NCI-H2171 treated with DMSO at 0.1 percent for 48 hours (cell line): Measurements from ENCODE around the gene HIGD2A.
A peak's percentile ranks its signal among the peaks of the same experiment; 100 is the strongest.

ENCODE experiments used
- DNase-seq: peaks from one replicate; lab custom pipeline; 2025; lab: John Stamatoyannopoulos, UW

HIGD2A gene

DNA sequence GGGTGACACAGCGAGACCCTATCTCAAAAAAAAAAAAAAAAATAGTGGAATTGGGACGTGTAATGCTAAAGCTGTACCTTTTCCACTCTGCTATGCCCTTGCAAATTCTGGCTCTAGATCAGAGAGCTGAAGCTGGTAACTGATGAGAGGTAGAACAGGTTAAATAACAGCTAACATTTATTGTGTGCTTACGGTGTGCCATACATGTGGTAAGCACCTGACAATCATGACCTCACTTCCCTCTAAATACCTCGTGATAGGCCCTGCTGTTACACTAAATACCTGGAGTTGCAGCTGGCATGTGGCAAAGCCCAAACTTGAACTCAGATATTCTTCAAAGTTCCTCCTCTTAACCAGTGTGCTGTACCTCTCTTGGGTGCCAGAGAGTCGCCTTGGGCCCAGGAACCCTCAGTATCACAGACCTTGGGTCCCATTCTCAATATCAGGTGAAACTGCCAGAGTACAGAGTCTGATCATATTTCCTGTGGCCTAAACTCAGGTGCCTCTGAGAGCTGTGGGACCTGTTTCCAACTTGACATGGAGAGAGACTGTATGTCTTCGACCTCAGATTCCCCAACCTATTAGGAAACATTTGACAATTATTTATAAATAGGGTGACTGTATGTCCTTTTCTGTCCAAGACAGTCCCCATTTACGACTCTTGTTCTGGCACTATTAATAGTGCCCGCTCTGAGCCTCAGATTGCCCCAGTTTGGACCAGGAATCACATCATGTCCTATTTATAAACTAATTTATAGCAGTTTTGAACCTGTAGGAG, 18.4 kb upstream of the HIGD2A start:
- DNase-seq: no peak

DNA sequence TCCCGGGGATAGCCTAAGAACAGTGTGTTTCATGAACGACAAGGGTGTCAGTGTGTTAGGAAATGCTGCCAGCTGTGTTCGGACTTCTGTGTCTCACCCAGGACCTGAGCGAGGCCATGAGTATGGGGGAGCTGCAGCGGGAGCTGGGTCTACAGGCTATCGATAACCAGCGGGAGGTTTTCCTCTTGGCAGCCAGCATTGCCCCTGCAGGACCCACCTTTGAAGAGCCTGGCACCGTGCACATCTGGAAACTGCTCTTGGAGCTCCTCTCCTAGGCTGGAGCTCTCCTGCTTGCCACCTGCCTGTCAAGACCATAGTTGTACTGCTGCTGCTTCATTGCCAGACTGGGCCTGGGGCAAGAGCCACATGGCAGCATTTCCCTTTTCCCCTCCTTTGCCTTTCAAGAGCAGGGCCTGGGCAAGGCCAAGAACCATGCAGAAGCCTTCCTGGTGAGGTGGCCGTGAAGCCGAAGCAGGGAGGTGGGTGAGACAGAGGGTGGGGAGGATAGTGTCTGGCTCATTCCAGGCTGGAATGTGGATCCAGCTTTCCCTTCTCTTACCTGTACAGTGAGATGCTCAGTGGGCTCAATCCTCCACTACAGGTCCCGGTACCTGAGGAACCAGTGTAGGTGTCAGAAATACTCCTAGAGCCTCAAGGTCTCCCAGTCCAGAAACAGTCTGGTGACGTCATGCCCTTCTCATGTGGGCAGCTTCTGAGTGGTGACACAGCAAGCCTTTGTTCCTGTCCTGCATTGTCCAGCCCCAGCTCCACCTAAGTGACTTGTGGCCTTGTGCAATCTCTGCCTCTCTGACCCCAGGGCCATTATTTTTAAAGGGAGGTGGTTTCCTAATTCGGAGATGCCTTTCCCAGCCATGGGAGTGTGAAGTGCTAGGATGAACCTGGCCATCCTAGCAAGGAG, 16.7 kb upstream of the HIGD2A start:
- no peak for DNase-seq

DNA sequence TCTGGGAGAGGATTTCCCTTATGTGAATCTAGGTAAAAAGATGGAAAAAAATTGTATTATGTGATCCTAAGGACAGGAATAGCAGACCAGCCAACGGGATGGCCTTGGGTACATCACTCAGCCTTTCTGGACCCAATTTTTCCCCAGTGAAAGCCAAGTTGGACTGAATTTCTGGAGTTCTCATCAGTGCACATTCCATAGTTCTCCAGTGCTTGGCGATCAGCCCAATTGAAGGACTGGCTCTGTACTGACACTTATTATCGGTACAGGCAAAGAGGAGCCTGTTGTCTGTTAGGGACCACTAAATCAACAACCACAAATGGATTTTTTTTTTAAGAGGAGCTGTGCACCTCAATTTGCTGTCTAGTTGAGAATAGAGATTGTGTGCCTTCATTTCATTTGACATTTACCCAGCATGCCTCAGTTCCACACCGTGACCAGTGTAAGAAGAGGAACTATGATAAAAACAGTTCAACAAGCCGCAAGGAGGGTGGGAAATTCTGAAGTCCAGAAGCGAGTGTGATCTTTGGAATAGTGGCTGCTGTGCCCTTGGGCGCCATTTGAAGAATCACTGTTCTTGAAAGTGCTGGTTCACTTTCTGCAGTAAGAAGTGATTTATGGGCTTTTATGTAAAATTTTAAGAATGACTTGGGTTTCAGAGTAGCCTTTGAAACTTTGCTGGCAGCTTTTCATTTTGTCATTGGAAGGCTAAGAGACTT, 15.3 kb upstream of the HIGD2A start:
- no peak for DNase-seq

DNA sequence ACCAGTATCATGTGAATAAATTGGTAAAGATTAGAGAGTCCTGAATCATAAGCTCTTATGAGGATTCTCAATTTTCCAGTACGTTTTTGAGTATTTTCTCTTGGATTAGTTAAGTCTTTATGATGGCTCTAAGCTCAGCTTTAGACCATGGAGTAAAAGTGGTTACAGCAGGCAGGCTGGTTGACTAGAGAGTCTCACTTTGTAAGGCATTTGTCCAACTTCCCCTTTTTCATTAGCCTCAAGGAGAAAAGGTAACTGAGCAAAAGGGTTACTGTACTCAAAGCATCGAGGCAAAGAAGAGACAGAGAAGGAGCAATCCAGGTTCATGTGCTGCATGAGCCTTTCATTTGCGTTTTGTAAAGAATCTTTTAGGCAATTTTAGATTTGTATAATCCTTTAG, 8.7 kb upstream of the HIGD2A start:
- DNase-seq: no peak

DNA sequence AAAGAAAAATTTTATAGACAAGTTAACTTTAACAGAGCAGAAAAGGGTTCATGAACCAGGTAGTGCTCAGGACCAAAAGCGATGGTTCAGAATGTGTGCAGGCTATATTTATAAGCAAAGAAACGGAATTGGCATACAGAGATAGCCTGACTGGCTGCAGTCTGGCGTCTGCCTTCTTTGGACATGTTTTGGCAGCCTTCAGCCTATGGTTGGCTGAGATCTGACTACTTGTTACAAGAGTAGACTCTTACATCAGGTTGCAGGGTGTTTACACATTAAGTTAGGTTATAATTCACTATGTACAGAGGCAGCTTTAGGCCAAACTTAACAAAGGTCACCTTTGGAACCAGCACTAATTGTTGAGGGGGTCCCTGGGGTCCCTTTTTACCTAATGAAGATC, 7.1 kb upstream of the HIGD2A start:
- DNase-seq: no peak

DNA sequence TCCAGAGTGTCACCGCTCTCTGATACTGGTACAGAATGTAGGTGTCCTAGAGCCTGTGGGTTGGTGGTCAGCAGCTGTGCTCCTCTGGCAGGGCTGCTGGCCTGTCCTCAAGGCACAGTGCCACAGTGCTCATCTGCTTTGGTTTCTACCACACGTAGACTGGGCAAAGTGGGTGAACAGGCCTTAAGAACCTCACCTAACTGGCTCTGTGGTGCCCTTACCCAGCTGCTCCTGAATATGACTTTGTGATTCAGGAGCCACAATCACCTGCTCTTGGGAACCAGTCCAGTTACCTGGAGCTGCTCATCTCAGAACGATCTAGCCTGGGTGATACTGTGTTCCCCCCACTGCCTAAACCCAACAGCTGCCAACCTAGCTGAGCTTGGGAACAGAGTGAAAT, 6.6 kb upstream of the HIGD2A start:
- DNase-seq: no peak

DNA sequence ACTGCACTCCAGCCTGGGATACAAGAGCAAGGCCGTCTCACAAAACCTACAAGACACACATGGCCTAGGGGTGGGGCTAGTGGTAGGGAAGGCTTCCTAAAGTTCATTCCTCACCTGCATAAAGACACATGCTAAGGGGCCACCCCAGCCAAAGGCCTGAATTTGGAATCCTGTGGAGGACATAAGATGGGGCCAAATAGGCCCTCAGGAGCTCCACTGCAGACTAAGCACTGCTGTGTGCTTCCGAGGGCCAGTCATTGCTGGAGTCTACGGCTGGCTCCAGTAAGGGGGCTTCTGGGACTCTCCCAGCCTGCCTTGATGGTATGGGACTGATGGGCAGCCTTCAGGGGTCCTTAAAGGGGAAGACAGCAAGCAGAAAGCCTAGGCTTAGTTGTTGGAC, 5.8 kb upstream of the HIGD2A start:
- no peak for DNase-seq

DNA sequence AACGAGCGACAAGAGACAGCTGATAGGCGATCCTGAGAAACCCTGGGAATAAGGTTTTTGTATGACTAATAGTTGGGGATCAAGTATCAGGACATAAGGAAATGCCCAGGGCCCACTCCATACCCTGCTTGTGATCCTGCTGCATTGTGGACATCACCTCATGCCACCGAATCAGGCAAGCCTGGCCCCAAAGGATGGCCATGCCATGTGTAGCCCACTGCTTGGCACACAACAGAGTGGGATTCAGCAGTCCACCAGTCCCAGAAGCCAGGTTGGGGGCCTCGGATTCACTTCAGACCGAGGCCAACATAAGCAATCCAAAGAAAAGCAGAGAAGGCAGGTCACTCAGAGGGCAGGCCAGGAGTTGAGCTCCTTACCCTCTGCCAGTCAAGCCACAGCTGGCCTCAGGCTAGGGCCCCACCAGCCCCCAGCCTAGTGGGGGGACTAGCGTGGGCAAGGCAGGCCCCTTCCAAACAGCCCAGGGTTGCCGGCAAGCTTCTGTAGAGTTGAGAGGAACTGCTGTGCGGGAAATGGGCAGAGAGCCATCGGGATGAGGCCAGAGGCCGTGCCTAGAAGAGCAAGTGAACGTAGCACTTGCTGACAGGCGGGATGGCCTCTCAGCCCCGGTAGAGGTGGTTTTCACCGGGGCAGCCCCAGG, 5.2 kb upstream of the HIGD2A start:
- no peak for DNase-seq

DNA sequence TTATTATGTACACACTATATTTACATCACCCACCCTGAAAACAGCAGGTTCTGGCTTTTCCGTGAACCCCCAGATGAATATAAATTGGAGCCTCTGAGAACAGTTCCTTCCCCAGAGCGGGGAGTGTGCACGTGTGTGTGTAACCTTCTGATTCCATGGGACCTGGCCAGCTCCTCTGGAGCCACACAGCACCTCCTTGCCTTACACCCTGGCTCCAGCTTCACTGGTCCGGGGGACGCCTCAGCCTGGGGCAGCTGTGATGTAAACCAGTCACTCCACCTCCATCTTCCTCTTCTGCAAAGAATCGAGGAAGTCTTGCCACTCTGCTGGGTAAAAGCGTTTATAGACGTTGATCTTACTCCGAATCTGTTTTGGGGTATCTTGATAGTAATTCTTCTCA, 4.6 kb upstream of the HIGD2A start:
- DNase-seq: no peak

DNA sequence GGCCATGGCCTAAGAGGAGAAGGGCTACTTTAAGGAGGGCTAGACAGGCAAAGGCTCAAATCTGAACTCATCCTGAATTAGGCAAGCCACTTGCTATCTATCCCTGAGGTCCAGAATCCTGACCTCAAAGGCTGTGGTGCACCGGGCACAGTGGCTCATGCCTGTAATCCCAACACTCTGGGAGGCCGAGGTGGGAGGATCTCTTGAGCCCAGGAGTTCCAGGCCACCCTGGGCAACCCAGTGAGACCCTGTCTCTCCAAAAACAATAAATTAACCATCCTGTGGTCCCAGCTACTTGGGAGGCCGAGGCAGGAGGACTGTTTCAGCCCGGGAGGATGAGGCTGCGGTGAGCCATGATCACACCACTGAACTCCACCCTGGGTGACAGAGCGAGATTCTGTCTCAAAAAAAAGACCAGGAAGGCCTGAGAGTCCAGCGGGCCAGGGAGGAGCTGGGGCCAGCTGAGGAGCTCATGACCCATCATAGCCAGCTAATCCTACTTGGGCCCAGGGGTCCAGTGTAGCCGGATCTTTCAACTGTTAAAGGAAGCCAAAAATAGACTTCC, 4.1 kb upstream of the HIGD2A start:
- no peak for DNase-seq

DNA sequence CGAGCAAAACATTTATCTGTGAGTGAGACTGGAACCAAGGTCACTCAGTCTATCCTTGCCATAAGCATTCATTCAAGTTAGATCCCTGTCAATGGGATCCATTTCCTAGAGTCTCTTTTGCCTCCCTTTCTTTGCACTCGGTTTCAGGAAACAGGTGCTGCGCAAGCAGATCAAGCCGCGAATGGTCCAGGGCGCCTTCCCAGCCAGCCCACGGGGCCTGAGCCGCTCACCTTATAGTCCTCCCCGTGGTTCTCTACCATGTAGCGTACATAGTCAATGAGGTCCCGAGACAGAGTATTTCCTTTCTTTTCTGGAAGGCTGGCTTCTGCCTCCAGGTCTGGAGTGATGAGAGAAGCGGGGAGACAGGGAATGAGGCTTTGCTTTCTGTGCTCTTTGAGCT, 3.6 kb upstream of the HIGD2A start:
- no peak for DNase-seq

DNA sequence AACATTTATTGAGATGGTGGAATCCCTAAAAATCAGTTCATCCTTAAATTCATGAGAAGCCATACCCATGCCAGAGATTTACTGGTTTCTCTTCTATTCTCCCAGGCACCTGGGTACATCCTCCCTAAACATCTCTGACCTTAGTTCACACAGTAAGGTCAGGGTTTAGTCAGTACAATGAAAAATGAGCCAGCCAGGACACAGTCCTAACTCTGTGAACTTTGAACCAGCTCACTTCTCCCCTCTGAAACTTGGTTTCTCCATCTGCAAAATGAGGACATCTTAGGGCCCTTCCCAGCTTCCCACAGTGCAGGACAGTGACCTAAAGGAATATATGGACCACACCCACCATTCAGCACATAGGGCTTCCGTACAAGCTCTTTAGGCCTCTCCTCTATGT, 2.1 kb upstream of the HIGD2A start:
- DNase-seq: no peak

DNA sequence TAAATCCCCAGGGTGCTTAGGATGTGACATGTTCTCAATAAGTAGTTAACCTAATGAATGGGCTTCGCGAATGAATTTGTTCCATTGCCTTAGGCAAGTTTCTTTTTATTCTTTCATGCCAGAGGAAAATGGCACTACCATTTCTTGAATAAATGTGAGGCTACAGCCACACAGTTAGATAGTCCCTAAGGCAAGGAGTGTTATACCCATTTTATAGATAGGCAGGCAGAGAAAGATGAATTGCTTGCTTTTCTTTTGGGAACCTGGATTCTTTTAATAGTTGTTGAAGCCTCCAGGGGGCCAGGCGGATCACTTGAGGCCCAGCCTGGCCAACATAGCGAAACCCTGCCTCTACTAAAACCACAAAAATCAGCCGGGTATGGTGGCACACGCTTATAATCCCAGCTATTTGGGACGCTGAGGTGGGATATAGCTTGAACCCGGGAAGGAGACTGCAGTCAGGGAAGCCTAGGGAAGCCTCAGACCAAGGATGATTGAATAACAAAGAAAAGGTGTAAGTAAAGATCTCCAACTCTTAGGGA, 1.1 kb upstream of the HIGD2A start:
- DNase-seq: no peak

DNA sequence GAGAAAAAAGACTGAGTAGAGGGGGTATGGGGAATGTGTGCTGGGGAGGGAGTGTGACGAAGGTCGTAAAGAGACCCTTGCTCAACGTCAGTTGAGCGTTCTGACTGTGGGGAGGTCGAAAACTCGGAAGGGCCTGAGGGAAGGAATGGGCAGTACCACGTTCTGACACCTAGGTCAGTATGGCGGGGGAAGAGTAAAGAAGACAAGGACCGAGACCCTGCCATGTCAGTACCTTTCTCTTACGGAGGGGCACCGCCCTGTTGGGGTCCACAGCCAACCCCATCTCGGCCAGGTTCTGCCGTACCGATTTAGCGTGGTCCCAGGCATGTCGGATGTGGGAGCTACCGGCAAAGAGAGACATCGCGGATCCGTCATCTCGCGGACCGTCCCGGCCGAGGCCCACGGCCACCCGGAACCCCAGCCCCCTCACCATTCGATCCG, 528 bp upstream of the HIGD2A start:
- peak; percentile 4 for DNase-seq

DNA sequence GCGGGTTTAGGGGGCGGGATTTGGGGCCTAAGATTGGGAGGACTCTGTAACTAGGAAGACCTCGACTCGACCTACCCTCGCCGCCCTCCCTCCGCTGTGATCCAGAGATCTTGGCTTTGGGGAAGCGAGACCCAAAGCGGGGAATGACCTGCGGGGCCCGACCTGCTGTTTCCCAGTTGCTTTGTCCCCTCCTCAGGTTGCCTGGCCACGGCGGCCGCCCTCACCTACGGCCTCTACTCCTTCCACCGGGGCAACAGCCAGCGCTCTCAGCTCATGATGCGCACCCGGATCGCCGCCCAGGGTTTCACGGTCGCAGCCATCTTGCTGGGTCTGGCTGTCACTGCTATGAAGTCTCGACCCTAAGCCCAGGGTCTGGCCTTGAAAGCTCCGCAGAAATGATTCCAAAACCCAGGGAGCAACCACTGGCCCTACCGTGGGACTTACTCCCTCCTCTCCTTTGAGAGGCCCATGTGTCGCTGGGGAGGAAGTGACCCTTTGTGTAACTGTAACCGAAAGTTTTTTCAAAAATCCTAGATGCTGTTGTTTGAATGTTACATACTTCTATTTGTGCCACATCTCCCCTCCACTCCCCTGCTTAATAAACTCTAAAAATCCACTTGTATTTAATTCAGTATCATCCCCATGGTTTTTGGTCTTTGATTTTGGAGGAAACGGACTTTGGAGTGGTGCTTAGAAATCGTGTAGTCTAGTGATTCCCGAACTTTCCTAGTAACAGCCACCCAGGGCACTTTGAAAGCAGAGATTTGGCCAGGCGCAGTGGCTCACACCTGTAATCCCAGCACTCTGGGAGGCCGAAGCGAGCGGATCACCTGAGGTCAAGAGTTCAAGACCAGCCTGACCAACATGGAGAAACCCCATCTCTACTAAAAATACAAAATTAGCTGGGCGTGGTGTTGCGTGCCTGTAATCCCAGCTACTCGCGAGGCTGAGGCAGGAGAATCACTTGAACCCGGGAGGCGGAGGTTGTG, 878 bp downstream of the HIGD2A start:
- DNase-seq: peak; percentile 63

DNA sequence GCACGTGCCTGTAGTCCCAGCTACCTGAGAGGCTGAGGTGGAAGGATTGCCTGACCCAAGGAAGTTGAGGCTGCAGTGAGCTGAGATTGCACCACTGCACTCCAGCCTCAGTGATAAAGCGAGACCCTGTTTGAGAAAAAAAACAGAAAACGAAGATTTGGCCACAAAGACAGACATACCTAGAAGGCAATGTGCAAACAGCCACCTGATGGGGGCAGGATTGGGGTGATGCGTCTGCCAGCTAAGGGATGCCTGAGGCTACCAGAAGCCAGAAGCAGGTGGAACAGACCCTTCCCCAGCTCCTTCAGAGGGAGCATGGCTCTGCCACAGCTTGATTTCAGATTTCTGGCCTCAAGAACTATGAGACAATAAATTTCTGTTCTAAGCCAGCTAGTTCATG, 2.9 kb downstream of the HIGD2A start:
- DNase-seq: no peak

DNA sequence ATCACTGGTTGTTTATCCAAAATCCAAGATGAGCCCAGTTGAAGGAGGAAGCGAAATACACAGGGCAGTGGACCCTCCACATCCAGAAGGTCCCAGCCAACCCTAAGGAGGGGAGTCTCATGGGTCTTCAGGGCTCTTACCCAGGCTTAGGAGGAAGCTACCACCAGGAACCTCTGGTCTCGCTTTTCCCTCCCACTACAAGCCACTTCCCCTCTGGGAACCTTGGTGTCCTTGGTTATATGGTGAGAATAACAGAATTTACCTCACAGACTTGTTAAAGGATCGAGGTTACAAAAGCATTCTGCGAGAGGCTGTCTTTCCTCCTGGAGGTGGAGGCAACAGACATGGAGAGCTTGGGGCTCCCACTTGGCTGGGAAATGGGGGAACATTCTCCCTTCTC, 3.4 kb downstream of the HIGD2A start:
- no peak for DNase-seq

DNA sequence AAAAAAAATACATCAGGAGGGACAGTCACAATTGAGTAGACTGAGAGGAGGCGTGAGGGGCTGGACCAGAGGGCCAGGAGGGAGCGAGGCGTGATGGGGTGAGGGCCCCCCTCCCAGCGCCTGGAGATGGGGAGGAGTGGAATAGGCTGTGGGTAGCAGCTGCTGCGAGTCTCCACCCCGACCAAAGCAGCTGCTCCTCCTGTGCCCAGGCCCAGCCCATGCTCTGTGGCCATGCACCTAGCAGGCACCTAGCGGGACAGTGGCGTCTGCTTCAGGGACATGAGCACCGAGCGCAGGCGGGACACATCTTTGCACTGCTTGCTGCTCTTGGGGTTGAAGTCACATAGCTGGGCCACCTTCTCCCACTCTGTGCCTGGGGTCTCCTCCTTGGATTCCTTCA, 4.0 kb downstream of the HIGD2A start:
- DNase-seq: no peak

DNA sequence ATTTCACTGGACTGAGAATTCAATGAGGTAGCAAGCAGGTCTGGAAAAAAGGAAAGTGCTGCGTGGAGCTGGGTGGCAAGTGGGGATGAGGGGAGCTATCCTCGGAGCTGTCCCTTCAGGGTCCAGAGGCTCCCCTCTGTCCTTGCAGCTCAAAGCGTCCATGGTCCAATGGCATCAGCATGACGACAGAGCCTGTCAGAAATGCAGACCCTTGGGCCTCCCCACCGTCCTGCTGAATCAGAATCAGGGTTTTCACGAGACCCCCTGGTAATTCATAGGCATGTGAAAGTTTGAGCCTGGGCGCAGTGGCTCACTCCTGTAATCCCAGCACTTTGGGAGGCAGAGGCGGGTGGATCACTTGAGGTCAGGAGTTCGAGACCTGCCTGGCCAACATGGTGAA, 5.5 kb downstream of the HIGD2A start:
- DNase-seq: no peak
